Measurements from ENCODE around the gene MITF.

- TF ChIP-seq CTCF (IDR thresholded peaks at IDR 0.05) (no peak), ZFX (IDR thresholded peaks at IDR 0.05; ENCODE audit: borderline replicate concordance) (no peak)
Measured at GRCh38 chr3:69938931-69939330, 199.7 kb downstream of the MITF start.
